Stomach (tissue), 9 donors: ENCODE results near the gene ASIC4. TPM values are rescaled to one million over a fixed set of nuclear protein-coding genes. Genes with fewer than 3 reads are reported as not detected.

Experiments used
- DNase-seq, 2 donors: peaks; one replicate each; pipeline versions ENCODE4 v3.0.0 to v3.0.0-alpha.2; 2013 to 2019
- H3K27ac ChIP-seq, 5 donors: fragments of 200-600 bp in 4 of 5; sonication (generic) in 4 of 5; one replicate each; pipeline ENCODE4 v1.5.1; 2013 to 2019; ENCODE audit warnings: mild to moderate bottlenecking in 1 of 5, moderate library complexity in 1 of 5
- H3K27me3 ChIP-seq, 3 donors: fragments of 200-600 bp; sonication (generic); one replicate each; pipeline ENCODE4 v1.5.1; 2017 to 2019; ENCODE audit warnings: mixed run types in 1 of 3
- H3K36me3 ChIP-seq, 4 donors: fragments of 200-600 bp; sonication (generic); 1 replicate in 3 of 4; 2 replicates in 1 of 4; pipeline ENCODE4 v1.5.1; 2016 to 2019
- H3K4me1 ChIP-seq, 4 donors: fragments of 200-600 bp; sonication (generic); one replicate each; pipeline ENCODE4 v1.5.1; 2016 to 2019
- H3K4me3 ChIP-seq, 4 donors: fragments of 200-600 bp; sonication (generic) in 3 of 4; one replicate each; pipeline ENCODE4 v1.5.1; 2016 to 2019; ENCODE audit warnings: mild to moderate bottlenecking in 1 of 4
- H3K9me3 ChIP-seq, 4 donors: fragments of 200-600 bp; sonication (generic); one replicate each; pipeline ENCODE4 v1.5.1; 2016 to 2019
- EP300 ChIP-seq: sonication (generic); formaldehyde crosslinking; IDR thresholded peaks from one replicate; pipeline ENCODE4 v1.6.1; 2017; ENCODE audit warnings: antibody characterized with exemption
- POLR2A ChIP-seq, 4 donors: fragments of 450-650 bp; IDR thresholded peaks; one replicate each; pipeline ENCODE4 v1.6.1; 2016; ENCODE audit warnings: antibody characterized with exemption in 4 of 4, control low read depth in 2 of 4, mild to moderate bottlenecking in 1 of 4, moderate library complexity in 1 of 4
- POLR2AphosphoS5 ChIP-seq, 3 donors: sonication (generic); formaldehyde crosslinking; IDR thresholded peaks; one replicate each; pipeline ENCODE4 v1.6.1; 2016; ENCODE audit warnings: antibody characterized with exemption in 3 of 3
- WGBS, 5 donors: extraction: QIAGEN DNeasy Blood & Tissue Kit in 3 of 5; methylation state at CpG; one replicate each; pipeline versions ENCODE4 v1.1.5 to v1.1.7; 2013 to 2018; 5-methylcytosine and 5-hydroxymethylcytosine counted together
- intact Hi-C: fragments of 100-400 bp; cut with DNase I; formaldehyde crosslinking; loops from one replicate; pipeline ENCODE4 v1.15.1; 2023; ENCODE audit warnings: low total_unique reads
- polyA plus RNA-seq, 3 donors: library from polyadenylated mRNA; stranded (reverse); fragments of 200-250 nt; gene quantifications; one replicate each; pipeline ENCODE4 v1.2.3, GENCODE V29; 2013
- total RNA-seq, 5 donors: library from RNA; depleted of rRNA; stranded (reverse); fragments of >200 nt; gene quantifications; one replicate each; pipeline versions ENCODE4 v1.1.0 to v1.2.3, GENCODE V29; 2014 to 2016
- TF ChIP-seq, protein P1 (sequence below), 7 experiments: fragments of 450-650 bp in 4 of 7; fragments of 200-600 bp in 3 of 7; sonication (generic) in 3 of 7; IDR thresholded peaks; one replicate each; pipeline ENCODE4 v1.5.1; 2016 to 2019; ENCODE audit warnings: antibody characterized with exemption in 7 of 7, control low read depth in 2 of 7, mild to moderate bottlenecking in 1 of 7
- donor health status: healthy with polysubstance abuse.
- donor health status: Bipolar disorder and iron deficiency.
- donor health status: healthy.

ASIC4 gene
- total and polyA plus RNA-seq, 8 donors: 2.0 to 11.0 TPM; not detected in 6

DNA sequence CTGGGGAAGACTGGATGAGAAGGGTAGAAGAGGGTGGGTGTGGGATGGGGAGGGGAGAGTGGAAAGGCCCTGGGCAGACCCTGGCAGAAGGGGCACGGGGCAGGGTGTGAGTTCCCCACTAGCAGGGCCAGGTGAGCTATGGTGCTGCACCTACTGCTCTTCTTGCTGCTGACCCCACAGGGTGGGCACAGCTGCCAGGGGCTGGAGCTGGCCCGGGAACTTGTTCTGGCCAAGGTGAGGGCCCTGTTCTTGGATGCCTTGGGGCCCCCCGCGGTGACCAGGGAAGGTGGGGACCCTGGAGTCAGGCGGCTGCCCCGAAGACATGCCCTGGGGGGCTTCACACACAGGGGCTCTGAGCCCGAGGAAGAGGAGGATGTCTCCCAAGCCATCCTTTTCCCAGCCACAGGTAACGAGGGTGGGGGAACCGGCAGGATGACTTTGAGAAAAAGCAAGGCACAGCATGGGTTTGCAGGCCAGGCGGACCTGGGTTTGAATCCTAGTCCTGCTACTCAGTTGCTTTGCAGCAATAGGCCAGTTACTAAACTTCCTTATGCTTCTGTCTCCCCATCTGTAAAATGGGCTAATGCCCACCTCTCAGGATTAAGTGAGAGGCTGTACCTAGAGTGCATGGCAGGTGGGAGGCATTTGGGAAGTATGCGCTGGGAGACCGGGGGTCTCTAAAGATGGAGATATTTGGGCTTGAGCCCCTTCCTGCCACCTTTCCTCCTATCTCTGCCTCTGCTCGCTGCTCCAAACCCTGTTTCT, 58.1 kb downstream of the ASIC4 start, which contains the start of gene INHA:
TSS of gene INHA (plus strand) at position 74 of the 765 bp plus-strand sequence. CDS start at position 139, 65 bp downstream.
- peak within 1 kb of the TSS; percentile 71 to 88 (median 78) for H3K4me3 ChIP-seq
- H3K27me3 ChIP-seq: peaks cover 0 to 60% (median 21%) of the 10 kb centered on the region in 3 donors
- TF ChIP-seq POLR2A (IDR thresholded peaks at IDR 0.05) (no peak), EP300 (no peak), POLR2AphosphoS5 (IDR thresholded peaks at IDR 0.05) (no peak)
- TF ChIP-seq, protein P1, sequence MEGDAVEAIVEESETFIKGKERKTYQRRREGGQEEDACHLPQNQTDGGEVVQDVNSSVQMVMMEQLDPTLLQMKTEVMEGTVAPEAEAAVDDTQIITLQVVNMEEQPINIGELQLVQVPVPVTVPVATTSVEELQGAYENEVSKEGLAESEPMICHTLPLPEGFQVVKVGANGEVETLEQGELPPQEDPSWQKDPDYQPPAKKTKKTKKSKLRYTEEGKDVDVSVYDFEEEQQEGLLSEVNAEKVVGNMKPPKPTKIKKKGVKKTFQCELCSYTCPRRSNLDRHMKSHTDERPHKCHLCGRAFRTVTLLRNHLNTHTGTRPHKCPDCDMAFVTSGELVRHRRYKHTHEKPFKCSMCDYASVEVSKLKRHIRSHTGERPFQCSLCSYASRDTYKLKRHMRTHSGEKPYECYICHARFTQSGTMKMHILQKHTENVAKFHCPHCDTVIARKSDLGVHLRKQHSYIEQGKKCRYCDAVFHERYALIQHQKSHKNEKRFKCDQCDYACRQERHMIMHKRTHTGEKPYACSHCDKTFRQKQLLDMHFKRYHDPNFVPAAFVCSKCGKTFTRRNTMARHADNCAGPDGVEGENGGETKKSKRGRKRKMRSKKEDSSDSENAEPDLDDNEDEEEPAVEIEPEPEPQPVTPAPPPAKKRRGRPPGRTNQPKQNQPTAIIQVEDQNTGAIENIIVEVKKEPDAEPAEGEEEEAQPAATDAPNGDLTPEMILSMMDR (IDR thresholded peaks at IDR 0.05): no peak
- peak within 1 kb of the TSS; percentile 49 to 90 (median 84) for H3K27ac ChIP-seq
- WGBS, 5 donors: 72 to 83% (median 80%) methylated on average over 12 to 13 of the region's 13 CpGs
- H3K9me3 ChIP-seq: no peaks in the 10 kb centered on the region
- H3K36me3 ChIP-seq: peaks cover 0 to 9% (median 6%) of the 10 kb centered on the region in 4 donors
- intact Hi-C loops: no loop called here
- H3K4me1 ChIP-seq: peaks cover 8 to 27% (median 22%) of the 10 kb centered on the region in 4 donors
- DNase-seq: no peak

DNA sequence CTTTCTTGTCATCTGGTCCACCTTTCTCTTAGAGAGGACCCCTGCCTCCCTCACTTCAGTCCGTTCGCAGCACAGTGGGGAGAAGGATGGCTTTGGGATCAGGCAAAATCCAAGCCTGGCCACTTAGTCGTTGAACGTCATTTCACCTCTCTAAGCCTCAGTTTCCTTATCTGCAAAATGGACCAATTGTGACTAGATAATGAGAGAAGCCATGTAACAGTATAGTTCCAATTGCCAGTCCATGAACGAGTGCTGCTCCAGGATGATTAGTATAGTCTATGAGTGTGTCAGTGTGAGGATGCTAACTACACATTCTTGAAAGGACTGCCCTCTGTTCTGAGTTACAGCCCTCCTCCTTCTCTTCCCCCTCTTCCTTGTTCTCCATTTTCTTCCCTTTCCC, 58.9 kb downstream of the ASIC4 start:
- DNase-seq: no peak
- Histone ChIP-seq H3K4me1 (peaks cover 8 to 27% (median 22%) of the 10 kb centered on the region in 4 donors), H3K27me3 (peaks cover 0 to 67% (median 21%) of the 10 kb centered on the region in 3 donors), H3K36me3 (peaks cover 0 to 1% (median under 1%) of the 10 kb centered on the region in 4 donors), H3K4me3 (no peak overlapping the region), H3K27ac (no peak overlapping the region), H3K9me3 (no peaks in the 10 kb centered on the region)
- intact Hi-C loops: no loop called here
- TF ChIP-seq POLR2A (IDR thresholded peaks at IDR 0.05) (no peak), POLR2AphosphoS5 (IDR thresholded peaks at IDR 0.05) (no peak), EP300 (no peak)
- TF ChIP-seq, protein P1 (IDR thresholded peaks at IDR 0.05): no peak
- WGBS, 5 donors: 79 to 94% (median 86%) methylated on average over 5 of the region's 5 CpGs

DNA sequence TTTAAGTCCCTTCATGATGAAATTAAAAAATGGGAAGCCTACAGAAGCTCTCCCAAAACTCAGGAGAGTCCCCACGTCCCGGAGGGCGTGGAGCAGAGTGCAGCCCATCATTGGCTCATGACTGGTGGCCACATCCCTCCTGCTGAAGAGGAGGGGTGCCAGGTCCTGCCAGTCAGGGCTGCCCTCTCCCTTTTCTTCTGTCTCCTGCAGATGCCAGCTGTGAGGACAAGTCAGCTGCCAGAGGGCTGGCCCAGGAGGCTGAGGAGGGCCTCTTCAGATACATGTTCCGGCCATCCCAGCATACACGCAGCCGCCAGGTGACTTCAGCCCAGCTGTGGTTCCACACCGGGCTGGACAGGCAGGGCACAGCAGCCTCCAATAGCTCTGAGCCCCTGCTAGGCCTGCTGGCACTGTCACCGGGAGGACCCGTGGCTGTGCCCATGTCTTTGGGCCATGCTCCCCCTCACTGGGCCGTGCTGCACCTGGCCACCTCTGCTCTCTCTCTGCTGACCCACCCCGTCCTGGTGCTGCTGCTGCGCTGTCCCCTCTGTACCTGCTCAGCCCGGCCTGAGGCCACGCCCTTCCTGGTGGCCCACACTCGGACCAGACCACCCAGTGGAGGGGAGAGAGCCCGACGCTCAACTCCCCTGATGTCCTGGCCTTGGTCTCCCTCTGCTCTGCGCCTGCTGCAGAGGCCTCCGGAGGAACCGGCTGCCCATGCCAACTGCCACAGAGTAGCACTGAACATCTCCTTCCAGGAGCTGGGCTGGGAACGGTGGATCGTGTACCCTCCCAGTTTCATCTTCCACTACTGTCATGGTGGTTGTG, 60.4 kb downstream of the ASIC4 start:
- H3K4me1 ChIP-seq: peaks cover 8 to 27% (median 18%) of the 10 kb centered on the region in 4 donors

More for the DNA sequence above, 60.4 kb downstream of the ASIC4 start:
- Histone ChIP-seq H3K9me3 (no peaks in the 10 kb centered on the region), H3K4me3 (no peak overlapping the region), H3K27me3 (peaks cover 0 to 72% (median 21%) of the 10 kb centered on the region in 3 donors), H3K27ac (no peak overlapping the region), H3K36me3 (no peaks in the 10 kb centered on the region)
- 79 to 84% (median 80%) methylated on average over 19 to 22 of the region's 22 CpGs for WGBS, 5 donors
- no peak for DNase-seq
- intact Hi-C loops: no loop called here
- TF ChIP-seq, protein P1 (IDR thresholded peaks at IDR 0.05): no peak
